GM12891 (cell line): ENCODE results near the gene CLIC5.

Experiments used
- DNase-seq: peaks from one replicate; pipeline ENCODE4 v3.0.0; 2011; ENCODE audit warnings: low spot score; ENCODE audit not compliant: insufficient read length
- FAIRE-seq: peaks from 2 replicates; lab custom pipeline; 2011; peaks lifted over from hg19 to GRCh38; lab: Jason Lieb, UNC
- PAX5 ChIP-seq: IDR thresholded peaks from 2 replicates; pipeline ENCODE4 v1.6.1; 2011; ENCODE audit warnings: low read length, moderate library complexity, mild to moderate bottlenecking; ENCODE audit not compliant: insufficient read depth, severe bottlenecking
- POLR2A ChIP-seq: IDR thresholded peaks from 2 replicates; pipeline ENCODE4 v1.6.1; 2011; ENCODE audit warnings: low read depth, low read length, control low read depth
- POLR2AphosphoS5 ChIP-seq: IDR thresholded peaks from 2 replicates; pipeline ENCODE4 v1.6.1; 2011; ENCODE audit warnings: low read depth, low read length, control low read depth
- POU2F2 ChIP-seq: IDR thresholded peaks from 2 replicates; pipeline ENCODE4 v1.6.1; 2011; ENCODE audit warnings: low read depth, mild to moderate bottlenecking, control low read depth, low read length, moderate library complexity
- SPI1 ChIP-seq: IDR thresholded peaks from 2 replicates; pipeline ENCODE4 v1.6.1; 2011; ENCODE audit warnings: low read depth, low read length, control low read depth
- TAF1 ChIP-seq: IDR thresholded peaks from 2 replicates; pipeline ENCODE4 v1.6.1; 2011; ENCODE audit warnings: low read depth, low read length, control low read depth

CLIC5 gene

DNA sequence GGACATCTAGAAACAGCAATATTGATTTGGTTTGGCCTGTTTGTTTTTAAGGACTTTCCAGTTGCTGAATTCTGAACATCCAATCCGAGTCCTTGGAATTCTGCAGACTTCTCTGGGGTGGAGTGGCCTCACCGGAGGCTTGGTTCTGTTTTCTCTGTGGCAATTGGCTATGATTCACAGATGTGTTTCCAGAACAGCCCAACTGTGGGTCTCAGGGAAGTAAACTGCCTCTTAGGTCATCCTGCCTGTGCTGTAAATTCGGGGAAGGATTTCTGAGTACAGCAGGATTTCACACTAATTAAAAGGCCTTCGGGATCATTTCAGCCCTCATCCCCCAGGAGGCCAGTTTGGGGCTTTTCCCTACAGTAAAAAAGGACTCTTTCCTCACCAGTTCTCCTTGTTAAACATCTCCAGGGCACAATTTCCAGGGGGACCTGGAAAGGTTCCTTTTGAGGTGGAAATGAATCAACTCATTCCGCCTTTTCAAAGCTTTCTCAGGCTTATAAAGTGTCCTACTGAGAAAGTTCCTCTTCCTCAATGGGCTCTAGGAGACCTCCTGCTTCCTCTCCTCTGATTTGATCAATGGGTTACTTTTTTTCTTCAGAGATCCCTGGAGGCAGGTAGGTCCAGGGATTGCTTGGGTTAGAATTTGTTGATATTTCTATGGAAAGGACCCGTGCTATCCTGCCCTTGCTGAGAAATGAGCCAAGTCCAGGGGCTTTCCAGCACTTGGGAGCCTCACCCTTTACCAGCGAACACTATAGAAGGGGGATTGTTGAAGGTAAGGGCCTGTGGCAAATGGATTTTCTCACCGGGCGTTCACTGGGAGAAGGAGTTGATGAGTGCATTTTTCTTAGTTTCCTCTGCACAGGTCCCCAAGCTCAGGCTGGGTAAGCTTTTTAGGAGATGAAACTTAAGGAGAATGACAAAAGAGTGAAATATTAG, 114.6 kb downstream of the CLIC5 start:
- FAIRE-seq (no peak), DNase-seq (no peak)
- TF ChIP-seq POLR2A (no peak), POU2F2 (no peak)

DNA sequence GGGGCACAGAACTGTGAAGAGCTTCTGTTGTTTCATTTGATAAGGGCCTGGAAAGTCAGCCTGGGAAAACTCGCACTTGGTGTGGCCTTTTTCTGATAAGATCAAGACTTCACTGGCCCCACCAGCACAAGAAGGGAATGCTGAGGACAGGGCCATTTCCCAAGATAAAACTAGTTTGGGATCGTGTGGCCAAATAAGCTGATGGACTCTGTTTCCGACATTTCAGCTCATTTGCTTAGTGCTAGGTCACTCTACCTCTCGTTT, 116.0 kb downstream of the CLIC5 start:
- FAIRE-seq (no peak), DNase-seq (no peak)
- TF ChIP-seq SPI1, result no peak
- TF ChIP-seq TAF1, result no peak
- no peak for TF ChIP-seq POU2F2
- no peak for TF ChIP-seq POLR2AphosphoS5
- TF ChIP-seq POLR2A, result no peak
- TF ChIP-seq PAX5, result no peak

DNA sequence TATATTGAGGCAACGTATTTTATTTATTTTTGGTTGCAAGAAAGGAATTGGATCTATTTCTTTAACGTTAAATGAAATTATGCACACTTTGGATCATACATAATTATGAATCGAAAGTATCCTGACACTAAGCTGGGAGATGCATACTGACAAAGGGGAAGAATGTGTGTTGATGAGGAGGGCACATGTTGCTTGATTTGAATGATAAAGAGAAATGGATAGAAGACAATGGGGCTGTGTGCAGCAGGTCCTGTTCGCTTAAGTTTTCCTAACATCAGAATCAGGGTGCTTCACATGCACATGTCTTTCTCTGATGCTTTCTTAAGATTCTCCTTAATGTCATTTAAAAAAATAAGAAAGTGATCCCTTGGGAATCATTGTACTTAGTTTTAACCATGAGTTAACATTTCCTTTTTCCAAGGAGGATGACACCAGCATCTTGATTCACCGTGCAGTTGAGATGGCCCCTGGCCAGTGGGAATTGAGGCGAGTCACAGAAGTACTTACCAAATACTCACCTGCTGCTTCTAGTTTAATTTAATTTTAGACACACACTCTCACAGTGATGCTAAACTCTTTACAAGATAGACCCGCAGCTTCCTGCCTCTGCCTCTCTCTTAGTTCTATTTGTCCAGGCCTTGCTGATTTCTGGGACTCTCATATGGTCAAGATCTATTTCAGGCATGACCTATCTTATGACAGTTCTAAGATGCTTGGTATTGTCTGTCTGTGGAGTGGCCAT, 116.5 kb downstream of the CLIC5 start:
- no peak for FAIRE-seq
- no peak for DNase-seq
- TF ChIP-seq POLR2A (no peak), TAF1 (no peak), POU2F2 (no peak), SPI1 (no peak), PAX5 (no peak), POLR2AphosphoS5 (no peak)

DNA sequence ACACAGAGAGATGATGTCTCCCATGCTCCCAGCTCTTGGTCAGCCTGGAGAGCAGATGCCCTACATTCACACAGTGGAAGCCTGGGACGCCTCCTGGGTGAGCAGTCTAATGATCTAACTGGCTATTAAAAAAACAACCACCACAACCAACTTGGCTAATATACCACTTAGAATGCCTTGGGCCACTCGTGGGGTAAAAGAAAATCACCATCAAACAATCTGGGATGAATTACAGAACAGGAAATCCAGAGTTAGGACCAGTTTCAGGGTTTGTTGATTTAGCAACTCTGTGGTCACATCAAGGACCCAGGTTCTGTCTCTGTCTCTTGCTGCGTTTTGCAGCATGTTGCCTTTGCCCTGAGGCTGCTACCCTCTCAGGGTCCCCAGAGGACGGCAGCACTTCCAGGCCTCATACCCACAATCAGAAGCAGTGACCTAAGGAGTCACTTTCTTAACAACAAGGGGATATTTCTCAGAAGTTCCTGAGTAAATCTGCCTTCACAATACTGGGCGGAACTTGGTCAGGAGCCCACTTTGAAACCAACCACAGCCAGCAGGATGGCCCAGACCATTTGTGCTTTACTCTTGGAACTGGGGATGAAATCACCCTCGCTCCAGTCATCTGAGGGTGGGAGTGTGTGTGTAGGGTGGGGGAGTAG, 118.7 kb downstream of the CLIC5 start:
- DNase-seq, result no peak
- FAIRE-seq, result no peak
- TF ChIP-seq POLR2AphosphoS5, result no peak
- no peak for TF ChIP-seq TAF1
- TF ChIP-seq SPI1, result no peak
- no peak for TF ChIP-seq PAX5
- TF ChIP-seq POU2F2, result no peak
- TF ChIP-seq POLR2A, result no peak

DNA sequence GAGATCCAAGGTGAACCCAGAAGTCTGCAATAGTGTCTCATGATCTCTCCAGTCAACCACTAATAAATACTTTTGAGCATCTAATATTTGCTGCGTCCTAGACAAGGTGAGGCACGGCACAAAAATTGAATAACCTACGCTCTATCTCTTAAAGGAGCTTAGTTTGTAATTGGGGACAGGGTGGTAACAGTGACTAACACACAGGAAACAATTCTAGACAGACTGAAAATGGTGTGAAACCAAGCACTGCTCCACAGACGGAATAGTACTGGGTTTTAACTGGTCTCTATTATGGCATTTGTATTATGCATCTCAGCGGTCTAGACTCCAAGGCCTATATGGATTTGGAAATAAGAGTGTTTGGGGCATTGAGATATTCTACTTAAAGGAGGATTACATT, 120.1 kb downstream of the CLIC5 start:
- no peak for FAIRE-seq
- TF ChIP-seq POLR2AphosphoS5 (no peak), PAX5 (no peak), POLR2A (no peak), POU2F2 (no peak), TAF1 (no peak), SPI1 (no peak)
- DNase-seq, result no peak

DNA sequence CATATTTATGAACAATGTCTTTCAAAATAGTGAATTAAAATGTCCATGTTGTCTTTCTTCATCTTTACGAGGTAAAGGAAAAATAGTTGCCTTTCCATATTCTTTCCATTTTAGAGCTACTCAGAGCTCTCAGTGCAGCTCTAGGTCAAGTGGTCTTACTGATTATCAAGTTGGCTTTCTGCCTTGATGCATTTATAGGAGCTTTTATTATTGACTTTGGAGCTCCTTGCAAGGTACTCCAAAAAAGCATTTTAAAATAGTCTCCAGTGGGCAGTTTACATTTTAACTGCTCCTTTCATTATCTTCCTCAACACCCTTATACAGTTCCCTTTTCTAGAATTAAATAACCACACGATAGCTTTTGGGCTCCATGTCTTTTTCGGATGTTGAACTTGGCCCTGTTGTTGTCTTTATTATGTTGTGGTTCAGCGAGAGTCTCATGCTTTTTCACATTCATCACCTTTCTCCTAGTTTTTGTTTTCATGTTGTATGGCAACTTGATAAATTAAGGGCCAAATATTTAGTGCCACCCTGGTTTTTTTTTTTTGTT, 122.9 kb downstream of the CLIC5 start:
- DNase-seq (no peak), FAIRE-seq (no peak)
- TF ChIP-seq TAF1, result no peak
- TF ChIP-seq SPI1, result no peak
- TF ChIP-seq POLR2A, result no peak
- TF ChIP-seq POLR2AphosphoS5, result no peak
- no peak for TF ChIP-seq POU2F2
- no peak for TF ChIP-seq PAX5

DNA sequence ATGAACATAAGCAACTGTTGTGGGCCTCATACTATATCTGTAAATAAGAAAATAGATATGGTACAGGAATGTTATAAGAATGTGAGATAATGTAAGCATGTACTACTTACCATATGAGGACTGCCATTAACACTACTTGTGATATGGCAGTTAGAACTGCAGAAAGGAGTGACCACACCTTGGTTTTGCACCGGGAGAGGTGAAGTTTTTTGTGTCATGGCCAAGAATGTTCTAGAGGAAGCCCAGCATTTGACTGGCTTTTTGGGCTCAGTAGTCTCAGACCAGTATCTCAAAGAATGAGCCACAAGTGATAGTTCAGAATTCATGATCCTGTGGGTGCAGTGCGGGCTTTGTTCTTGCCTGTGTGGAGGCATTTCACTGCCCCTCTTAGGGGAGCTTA, 123.5 kb downstream of the CLIC5 start:
- FAIRE-seq (no peak), DNase-seq (no peak)
- no peak for TF ChIP-seq TAF1
- TF ChIP-seq PAX5, result no peak
- no peak for TF ChIP-seq POU2F2
- no peak for TF ChIP-seq POLR2A
- no peak for TF ChIP-seq POLR2AphosphoS5
- TF ChIP-seq SPI1, result no peak

DNA sequence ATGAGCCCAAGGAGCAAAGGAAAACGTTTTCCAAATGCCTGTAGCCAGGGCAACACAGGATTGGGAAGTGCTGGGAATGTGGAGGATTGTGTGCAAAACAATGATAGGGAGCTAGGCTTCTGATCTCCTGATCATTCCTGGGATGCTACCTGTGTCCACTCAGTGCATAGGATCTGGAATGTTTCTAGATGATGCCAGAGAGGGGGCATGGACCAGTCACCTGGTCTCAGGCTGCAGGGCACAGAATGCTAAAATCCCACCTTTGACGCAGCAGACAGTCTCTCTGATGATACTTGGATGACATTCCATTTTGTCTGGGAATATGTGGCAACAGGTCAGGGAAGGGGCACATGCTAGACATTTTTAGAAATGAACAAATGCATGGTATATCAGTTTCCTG, 128.9 kb downstream of the CLIC5 start:
- no peak for DNase-seq
- FAIRE-seq, result no peak
- no peak for TF ChIP-seq POU2F2
- TF ChIP-seq SPI1, result no peak
- TF ChIP-seq TAF1, result no peak
- TF ChIP-seq POLR2A, result no peak
- TF ChIP-seq PAX5, result no peak
- no peak for TF ChIP-seq POLR2AphosphoS5

DNA sequence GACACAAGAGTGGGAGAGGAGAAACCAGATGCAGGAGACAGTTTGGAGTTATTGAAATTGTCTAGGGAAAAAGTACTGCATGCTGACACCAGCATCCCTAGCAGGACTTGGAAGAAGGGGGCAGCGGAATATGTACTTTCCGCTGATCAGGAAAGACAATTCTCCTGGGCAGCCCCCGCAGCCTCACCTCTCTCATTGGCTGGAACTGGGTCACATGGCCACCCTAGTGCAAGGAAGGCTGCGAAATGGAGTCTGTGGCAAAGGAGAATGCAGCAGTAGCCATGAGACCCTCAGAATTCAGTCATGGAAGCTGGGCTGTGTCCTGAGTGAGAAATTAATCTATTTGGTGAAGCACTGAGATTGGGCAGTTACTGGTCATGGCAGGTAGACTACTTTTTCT, 131.3 kb downstream of the CLIC5 start:
- no peak for TF ChIP-seq POLR2A
- TF ChIP-seq PAX5, result no peak
- TF ChIP-seq POU2F2, result no peak
- no peak for TF ChIP-seq SPI1
- FAIRE-seq (no peak), DNase-seq (no peak)

DNA sequence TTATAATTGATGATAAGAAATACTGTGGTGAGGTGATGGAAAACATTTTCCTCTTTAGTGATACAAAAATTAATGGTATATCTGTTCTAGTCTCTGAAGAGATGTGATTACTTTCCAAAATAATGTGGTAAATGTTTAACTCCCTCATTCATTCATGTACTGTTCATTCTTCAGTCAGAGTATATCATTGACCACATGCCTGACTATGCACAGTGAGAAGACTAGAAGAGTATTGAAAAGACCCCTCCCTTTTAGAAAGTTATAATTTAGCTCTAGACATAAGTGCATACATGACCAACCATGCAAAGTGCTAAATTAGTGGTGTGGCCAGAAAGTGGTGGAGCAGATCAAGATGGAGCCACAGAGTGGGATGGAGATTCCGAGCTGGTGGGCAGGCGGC, 133.0 kb downstream of the CLIC5 start:
- FAIRE-seq (no peak), DNase-seq (no peak)
- no peak for TF ChIP-seq TAF1
- TF ChIP-seq POU2F2, result no peak
- TF ChIP-seq PAX5, result no peak
- TF ChIP-seq POLR2A, result no peak
- no peak for TF ChIP-seq POLR2AphosphoS5
- TF ChIP-seq SPI1, result no peak
